Stimulated activated naive CD4-positive, alpha-beta T cell (primary cell): ENCODE data around the gene SMAD6.
A peak's percentile ranks its signal among the peaks of the same experiment; 100 is the strongest.

Source experiments
- DNase-seq, 6 experiments: peaks; one replicate each; lab custom pipeline; 2025; lab: John Stamatoyannopoulos, UW

SMAD6 gene

DNA sequence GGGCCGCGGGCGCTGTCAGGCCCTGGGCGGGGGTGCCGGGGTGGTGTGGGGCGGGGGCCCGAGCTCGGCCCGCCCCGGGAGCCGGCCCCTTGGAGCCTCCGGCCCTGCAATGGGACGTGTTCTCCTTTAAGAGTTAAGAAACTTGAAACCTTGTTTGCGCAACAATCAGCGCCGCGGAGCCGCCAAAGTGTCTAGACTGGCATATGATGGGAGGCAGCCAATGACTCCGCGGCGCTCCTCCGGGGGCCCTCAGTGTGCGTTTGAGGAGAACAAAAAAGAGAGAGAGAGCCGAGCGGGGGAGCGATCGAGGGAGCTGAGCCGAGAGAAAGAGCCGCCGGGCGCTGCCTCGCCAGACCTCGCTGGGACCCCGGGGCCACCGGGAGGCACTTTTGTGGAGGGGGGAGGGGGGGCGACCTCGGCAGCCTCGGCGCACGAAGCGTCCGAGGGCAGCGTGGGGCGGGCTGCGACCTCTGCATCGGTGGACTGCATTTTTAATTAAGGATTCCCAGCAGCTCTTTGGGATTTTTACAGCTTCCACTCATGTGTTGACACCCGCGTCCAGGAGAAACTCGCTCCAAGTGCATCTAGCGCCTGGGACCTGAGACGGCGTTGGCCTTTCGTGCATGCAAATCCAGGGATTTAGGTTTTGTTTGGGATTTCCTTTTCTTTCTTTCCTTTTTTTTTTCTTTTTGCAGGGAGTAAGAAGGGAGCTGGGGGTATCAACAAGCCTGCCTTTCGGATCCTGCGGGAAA lies at the start of gene SMAD6:
Gene SMAD6 (plus strand): TSS at position 202 of the 752 bp plus-strand sequence. CDS start 1,023 bp downstream, outside the sequence.
- peak; percentile 45 to 79 (median 59) for DNase-seq

DNA sequence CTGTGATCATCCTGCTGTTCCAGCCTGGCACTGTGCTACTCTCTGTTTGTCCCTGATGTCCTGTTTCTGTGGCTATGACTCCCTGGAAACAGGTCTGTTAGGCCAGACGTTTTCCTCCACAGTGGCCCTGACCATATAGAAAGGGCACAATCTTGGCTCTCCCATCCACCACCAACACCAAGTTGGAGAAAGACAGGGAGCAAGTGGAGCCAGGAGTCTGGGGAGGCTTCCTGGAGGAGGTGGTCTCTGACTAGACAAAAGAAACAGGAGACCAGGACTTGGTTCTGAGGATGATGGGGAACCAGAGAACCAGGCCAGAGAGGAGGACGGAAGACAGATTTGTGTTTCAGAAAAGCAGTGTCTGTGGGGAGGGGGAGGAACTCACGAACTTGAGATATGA lies 49.2 kb upstream of the SMAD6 start:
- no peak for DNase-seq

DNA sequence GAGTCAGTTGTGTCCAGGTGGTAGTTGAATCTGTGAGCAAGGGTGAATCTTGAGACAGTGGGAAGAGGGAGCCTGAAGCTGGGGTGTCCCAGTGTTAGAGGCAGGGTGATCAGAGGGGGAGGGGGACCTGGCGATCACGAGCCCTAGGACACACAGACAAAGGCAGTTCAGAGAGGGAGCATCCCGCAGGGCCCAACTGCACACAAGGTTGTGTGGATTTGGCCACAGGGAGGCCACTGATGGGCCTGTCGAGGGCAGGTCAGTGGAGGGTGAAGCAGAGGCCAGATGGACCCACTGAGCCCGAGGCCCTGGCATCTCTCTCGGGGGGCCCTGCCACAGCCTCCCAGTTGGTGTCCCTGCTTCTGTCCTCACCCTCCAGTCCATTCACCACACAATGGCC lies 48.6 kb upstream of the SMAD6 start:
- DNase-seq = no peak

DNA sequence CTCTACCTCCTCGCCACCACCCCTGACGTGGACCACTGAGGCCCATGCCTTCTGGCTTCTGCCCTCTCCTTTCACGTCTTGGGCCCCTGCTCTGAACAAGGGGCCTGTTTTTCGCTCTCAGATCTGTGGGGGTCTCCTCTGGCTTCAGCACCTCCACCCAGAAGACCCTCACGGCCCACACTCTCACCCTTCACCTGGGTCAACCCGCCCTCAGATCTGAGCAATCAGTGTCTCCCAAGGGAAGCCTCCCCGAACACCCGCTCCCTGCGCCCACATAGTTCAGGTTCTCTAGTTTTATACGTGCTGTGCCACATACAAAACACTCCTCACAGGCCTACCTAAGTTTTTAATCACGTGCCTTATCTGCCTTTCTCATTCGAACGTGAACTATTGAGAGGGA lies 48.2 kb upstream of the SMAD6 start:
- DNase-seq = no peak

- DNase-seq = no peak
These were observed 47.7 kb upstream of the SMAD6 start for GRCh38 chr15:66654361-66654738.

GRCh38 chr15:66654739-66655375 lies 47.2 kb upstream of the SMAD6 start:
- peak in 3 of 6 experiments; percentile 9 to 52 (median 18) for DNase-seq

DNA sequence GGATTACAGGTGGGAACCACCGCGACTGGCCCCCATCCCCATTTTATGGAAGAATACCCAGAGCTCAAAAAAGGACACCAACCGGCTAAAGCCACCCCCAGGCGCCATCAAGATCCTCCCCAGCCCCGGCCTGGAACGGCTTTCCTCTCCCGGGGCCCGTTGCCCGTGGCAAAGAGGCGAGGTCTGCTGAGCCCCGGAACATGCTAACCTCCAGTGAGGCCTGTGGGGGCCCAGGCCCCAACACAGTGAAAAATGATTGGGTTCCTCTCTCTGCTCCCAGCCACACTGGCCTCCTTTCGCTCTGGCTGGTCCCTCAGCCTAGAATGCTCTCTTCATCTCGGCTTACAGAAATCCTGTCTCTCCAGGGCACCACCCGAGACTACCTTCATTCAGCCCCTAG lies 46.5 kb upstream of the SMAD6 start:
- peak in 1 of 6 experiments; percentile 11 for DNase-seq

DNA sequence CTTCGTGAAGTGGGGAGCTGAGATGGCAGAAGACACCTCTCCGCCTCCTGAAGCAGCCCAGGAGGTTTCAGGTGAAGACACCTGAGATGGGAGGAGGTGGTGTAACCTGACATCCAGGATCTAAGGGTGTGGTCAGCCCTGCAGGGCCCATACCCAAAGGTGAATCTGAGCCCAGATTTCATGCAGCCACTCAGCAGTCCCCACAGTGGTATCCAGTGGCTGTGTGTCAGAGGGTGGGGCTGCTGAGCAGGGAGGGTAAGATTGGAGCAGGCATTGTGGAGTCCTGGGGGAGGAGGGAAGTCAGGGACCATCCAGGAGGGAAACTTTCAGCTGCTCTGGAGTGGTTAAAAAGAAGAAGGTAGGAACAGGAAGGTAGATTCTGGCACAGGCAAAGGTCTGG lies 46.0 kb upstream of the SMAD6 start:
- DNase-seq = no peak

GRCh38 chr15:66657185-66658020 lies 44.6 kb upstream of the SMAD6 start:
- DNase-seq = no peak

GRCh38 chr15:66658044-66658443 lies 44.0 kb upstream of the SMAD6 start:
- no peak for DNase-seq

DNA sequence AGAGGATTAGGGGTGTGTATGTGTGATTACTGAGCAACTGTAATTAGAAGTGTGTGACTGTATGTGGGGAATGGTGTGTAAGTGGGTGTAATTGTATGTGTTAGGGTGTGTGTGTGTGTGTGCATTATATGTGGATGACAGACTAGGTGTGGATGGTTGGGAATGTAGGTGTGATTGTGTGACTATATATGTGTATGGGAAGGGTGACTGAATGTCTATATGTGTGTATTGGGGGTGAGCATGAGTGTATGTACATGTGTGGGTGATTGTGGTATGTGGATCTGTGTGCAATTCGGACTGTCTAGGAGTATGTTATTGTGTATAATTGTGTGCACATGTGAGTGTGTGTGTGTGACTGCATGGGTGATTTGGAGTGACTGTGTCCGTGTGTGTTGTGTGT lies 43.2 kb upstream of the SMAD6 start:
- DNase-seq = no peak

- DNase-seq = no peak
These were observed 42.7 kb upstream of the SMAD6 start for GRCh38 chr15:66659384-66659783.

GRCh38 chr15:66661432-66662096 lies 40.5 kb upstream of the SMAD6 start:
- DNase-seq = no peak

DNA sequence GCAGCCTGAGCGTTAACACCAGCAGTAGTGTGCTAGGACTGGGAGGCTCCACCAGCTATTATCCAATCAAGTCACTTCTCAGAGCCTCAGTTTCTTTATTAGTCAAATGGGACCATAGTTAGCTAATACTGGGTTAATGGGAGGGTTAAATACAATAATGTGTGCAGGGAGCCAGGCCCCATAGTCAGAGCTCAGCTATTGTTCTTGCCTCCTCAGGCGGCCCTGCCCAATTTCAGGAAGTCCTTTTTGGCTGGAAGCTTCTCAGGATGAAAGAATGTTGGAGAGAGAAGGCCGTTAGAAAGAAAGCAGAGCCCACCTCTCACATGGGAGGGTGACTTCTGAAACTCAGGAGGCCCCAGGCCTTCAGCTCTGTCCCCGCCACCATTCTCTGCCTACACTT lies 39.5 kb upstream of the SMAD6 start:
- DNase-seq = no peak

DNA sequence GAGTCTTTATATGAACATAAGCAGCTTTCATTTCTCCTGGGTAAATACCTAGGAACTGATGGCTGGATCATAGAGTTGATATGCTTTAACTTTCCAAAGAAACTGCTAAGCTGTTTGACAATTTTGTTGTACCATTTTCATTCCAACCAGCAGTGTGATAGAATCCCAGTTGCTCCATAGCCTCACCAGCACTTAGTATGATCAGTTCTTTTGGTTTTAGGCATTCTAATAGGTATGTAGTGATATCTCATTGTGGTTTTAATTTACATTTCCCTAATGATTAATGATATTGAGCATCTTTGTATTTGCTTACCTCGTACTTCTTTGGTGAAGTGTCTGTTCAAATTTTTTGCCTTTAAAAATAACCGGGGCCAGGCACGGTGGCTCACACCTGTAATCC lies 38.4 kb upstream of the SMAD6 start:
- no peak for DNase-seq

GRCh38 chr15:66670175-66670574 lies 31.9 kb upstream of the SMAD6 start:
- DNase-seq = no peak

GRCh38 chr15:66670762-66671580 lies 31.1 kb upstream of the SMAD6 start:
- DNase-seq = no peak

- no peak for DNase-seq
These were observed 29.2 kb upstream of the SMAD6 start for GRCh38 chr15:66672867-66673266.

DNA sequence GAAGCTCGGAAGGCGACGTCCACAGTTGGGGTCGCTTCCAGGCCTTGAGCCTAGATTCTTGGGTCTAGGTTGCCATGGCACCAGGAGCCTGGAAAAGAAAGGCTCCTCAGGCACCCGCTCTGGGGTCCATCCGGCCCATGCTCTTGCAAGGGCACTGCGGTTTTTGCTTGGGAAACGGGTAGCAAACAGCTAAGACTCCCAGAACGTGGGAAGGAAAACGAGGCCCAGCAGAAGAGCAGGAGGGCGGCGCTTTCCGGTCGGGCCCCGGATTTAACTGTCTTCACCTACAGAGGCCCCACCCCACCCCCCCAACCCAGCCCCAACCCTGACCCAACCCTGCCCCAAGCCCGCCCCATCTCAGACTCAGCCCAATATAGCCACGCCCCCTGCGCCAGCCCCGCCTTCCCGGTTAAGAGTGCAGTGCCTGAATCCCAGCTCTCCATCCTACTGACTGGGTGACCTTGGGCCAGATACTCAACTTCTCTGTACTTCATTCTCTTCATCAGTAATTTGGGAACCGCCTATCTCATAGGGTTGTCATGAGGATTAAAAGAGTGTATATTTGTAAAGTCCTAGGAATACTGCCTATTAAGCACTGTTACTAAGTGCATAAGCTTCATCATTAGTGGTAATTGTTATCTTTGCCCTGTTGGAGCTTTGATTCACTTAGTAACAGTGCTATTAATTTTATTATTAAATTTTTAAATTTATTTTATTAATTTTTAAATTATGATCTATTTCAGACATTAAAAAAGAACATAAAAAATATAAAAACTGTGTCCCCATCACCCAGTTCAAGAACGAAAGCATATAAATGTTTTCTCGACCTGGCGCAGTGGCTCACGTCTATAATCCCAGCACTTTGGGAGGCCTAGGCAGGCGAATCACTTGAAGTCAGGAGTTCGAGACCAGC lies 28.4 kb upstream of the SMAD6 start:
- DNase-seq = peak in 3 of 6 experiments; percentile 20 to 44 (median 30)

DNA sequence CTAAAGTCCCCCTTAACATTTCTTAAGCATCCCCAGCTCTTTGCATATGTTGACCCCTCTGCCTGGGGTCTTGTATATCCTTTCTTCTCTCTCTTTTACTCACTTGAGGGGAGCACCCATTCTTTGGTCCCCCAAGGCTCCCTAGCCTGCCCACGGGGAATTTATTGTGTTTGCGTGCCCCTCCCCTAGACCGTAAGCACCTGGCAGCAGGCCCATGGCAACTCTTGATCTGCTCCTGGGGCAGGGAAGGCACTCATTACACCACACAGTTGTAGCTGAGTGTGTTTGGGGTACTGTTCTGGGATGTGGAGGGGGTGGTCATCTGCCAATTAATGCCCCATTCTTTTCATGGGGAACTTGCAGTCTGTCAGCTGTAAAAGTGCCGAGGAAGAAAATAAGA lies 27.3 kb upstream of the SMAD6 start:
- DNase-seq = no peak
